AG04450 (cell line): ENCODE results near the gene ZNF687. TPM values are rescaled to one million over a fixed set of nuclear protein-coding genes. Genes with fewer than 3 reads are reported as not detected.

ENCODE experiments used
- CTCF ChIA-PET: fragments of 300-600, 350-600 bp; formaldehyde crosslinking; extraction: SDS; loops from one replicate; lab custom pipeline; 2022; ENCODE audit warnings: antibody characterized with exemption, inconsistent platforms; lab: Charles Lee
- POLR2A ChIA-PET: fragments of 350-600 bp; formaldehyde crosslinking; extraction: SDS; loops from one replicate; lab custom pipeline; 2021; ENCODE audit warnings: antibody characterized with exemption, inconsistent platforms; lab: Yijun Ruan, JAX
- DNase-seq: peaks from one replicate; pipeline ENCODE4 v3.0.0-alpha.2; 2011; ENCODE audit warnings: low read depth, low spot score
- H3K27ac ChIP-seq: one replicate; pipeline ENCODE4 v1.5.1; 2012; ENCODE audit warnings: low read depth, low read length, control low read depth
- H3K27me3 ChIP-seq: one replicate; pipeline ENCODE4 v1.6.0; 2012; ENCODE audit warnings: low read length; ENCODE audit not compliant: control insufficient read depth, insufficient read depth
- H3K4me3 ChIP-seq: 2 replicates; pipeline ENCODE4 v1.5.1; 2011; ENCODE audit warnings: mild to moderate bottlenecking, low read depth, low read length, control low read depth
- H3K9me3 ChIP-seq: 2 replicates; pipeline ENCODE4 v1.5.1; 2012; ENCODE audit warnings: low read length; ENCODE audit not compliant: control insufficient read depth, insufficient read depth
- polyA plus RNA-seq: library from polyadenylated mRNA; depleted of rRNA; stranded (reverse); fragments of >200 nt; gene quantifications from 2 replicates; pipeline ENCODE4 v1.2.3, GENCODE V29; 2011
- TF ChIP-seq, protein P1 (sequence below): IDR thresholded peaks from 2 replicates; pipeline ENCODE4 v1.5.1; 2011; ENCODE audit warnings: low read depth, low read length, control low read depth, inconsistent platforms

The ZNF687 gene
- polyA plus RNA-seq, 1 experiment, result 10.5 TPM

DNA sequence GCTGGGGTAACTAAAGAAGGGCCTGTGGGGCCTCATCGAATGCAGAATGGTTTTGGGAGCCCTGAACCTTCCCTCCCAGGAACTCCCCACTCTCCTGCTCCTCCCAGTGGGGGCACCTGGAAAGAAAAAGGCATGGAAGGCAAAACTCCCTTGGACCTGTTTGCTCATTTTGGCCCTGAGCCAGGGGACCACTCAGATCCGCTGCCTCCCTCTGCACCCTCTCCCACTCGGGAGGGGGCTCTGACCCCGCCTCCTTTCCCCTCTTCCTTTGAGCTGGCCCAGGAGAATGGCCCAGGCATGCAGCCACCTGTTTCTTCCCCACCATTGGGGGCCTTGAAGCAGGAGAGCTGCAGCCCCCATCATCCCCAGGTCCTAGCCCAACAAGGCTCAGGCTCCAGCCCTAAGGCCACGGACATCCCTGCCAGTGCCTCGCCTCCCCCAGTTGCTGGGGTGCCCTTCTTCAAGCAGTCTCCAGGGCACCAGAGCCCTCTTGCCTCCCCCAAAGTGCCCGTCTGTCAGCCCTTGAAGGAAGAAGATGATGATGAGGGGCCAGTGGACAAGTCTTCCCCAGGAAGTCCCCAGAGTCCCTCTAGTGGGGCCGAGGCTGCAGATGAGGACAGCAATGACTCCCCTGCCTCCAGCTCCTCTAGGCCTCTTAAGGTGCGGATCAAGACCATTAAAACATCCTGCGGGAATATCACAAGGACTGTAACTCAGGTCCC is 4.7 kb downstream of the ZNF687 start:
- peaks cover 4% of the 10 kb centered on the region; the same call in 1 of the 2 replicates for H3K9me3 ChIP-seq
- ChIA-PET POLR2A (no interaction called here), CTCF (interaction anchor here (2.9 kb wide), 1 partner anchor 14 kb away, joined by 12 read pairs; no protein-coding TSS in a partner anchor)
- no peaks in the 10 kb centered on the region for H3K27me3 ChIP-seq
- H3K27ac ChIP-seq, result no peak overlapping the region
- no peak overlapping the region for H3K4me3 ChIP-seq
- no peak for DNase-seq
- TF ChIP-seq, protein P1, sequence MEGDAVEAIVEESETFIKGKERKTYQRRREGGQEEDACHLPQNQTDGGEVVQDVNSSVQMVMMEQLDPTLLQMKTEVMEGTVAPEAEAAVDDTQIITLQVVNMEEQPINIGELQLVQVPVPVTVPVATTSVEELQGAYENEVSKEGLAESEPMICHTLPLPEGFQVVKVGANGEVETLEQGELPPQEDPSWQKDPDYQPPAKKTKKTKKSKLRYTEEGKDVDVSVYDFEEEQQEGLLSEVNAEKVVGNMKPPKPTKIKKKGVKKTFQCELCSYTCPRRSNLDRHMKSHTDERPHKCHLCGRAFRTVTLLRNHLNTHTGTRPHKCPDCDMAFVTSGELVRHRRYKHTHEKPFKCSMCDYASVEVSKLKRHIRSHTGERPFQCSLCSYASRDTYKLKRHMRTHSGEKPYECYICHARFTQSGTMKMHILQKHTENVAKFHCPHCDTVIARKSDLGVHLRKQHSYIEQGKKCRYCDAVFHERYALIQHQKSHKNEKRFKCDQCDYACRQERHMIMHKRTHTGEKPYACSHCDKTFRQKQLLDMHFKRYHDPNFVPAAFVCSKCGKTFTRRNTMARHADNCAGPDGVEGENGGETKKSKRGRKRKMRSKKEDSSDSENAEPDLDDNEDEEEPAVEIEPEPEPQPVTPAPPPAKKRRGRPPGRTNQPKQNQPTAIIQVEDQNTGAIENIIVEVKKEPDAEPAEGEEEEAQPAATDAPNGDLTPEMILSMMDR, result no peak

DNA sequence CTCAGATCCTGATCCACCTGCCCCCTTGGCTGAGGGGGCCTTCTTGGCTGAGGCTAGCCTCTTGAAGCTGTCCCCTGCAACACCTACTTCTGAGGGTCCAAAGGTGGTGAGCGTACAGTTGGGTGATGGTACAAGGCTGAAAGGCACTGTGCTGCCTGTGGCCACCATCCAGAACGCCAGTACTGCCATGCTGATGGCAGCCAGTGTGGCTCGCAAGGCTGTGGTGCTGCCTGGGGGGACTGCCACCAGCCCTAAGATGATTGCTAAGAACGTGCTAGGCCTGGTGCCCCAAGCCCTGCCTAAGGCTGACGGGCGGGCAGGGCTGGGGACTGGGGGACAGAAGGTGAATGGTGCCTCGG is 5.2 kb downstream of the ZNF687 start:
- no peak overlapping the region for H3K27ac ChIP-seq
- H3K27me3 ChIP-seq, result no peaks in the 10 kb centered on the region
- CTCF ChIA-PET, result no interaction called here
- peaks cover 4% of the 10 kb centered on the region; the same call in 1 of the 2 replicates for H3K9me3 ChIP-seq
- H3K4me3 ChIP-seq, result no peak overlapping the region
- POLR2A ChIA-PET, result no interaction called here
- TF ChIP-seq, protein P1, result no peak
- no peak for DNase-seq

DNA sequence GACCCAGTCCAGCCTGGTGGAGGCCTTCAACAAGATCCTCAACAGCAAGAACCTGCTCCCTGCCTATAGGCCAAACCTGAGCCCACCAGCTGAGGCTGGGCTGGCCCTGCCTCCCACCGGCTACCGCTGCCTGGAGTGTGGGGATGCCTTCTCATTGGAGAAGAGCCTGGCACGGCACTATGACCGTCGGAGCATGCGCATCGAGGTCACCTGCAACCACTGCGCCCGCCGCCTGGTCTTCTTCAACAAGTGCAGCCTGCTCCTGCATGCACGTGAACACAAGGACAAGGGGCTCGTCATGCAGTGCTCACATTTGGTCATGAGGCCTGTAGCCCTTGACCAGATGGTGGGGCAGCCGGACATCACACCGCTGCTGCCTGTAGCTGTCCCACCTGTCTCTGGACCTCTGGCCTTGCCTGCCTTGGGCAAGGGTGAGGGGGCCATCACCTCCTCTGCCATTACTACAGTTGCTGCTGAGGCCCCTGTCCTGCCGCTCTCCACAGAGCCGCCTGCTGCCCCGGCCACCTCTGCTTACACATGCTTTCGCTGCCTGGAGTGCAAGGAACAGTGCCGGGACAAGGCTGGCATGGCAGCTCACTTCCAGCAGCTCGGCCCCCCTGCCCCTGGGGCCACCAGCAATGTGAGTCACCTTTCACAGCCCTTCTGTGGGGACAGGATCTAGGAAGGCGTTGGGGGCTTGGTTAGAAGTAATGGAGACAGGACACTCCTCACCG is 5.8 kb downstream of the ZNF687 start:
- ChIA-PET CTCF (no interaction called here), POLR2A (no interaction called here)
- H3K4me3 ChIP-seq, result no peak overlapping the region

DNA sequence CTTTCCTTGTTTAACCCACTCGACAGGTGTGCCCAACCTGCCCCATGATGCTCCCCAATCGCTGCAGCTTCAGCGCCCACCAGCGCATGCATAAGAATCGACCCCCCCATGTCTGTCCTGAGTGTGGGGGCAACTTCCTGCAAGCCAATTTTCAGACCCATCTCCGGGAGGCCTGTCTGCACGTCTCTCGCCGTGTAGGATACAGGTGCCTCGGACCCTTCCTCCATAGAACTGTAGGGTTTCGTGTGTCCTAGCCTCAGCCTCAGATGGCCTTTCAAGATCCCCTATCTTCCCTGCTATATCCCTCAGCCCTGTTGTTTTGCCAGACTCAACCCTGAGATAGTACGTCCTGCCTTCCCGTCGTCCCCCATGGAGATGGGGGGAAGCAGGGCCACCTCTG is 6.4 kb downstream of the ZNF687 start:
- ChIA-PET POLR2A (no interaction called here), CTCF (interaction anchor here (0.6 kb wide), 1 partner anchor 243 kb away, joined by 3 read pairs; no protein-coding TSS in a partner anchor)
- Histone ChIP-seq H3K27ac (no peak overlapping the region), H3K27me3 (no peaks in the 10 kb centered on the region), H3K4me3 (no peak overlapping the region), H3K9me3 (no peaks in the 10 kb centered on the region)
- DNase-seq, result no peak
- TF ChIP-seq, protein P1, result no peak

More for the DNA sequence above, 5.8 kb downstream of the ZNF687 start:
- H3K27ac ChIP-seq, result no peak overlapping the region
- no peaks in the 10 kb centered on the region for H3K9me3 ChIP-seq
- H3K27me3 ChIP-seq, result no peaks in the 10 kb centered on the region
- TF ChIP-seq, protein P1, result no peak
- no peak for DNase-seq
